ENCODE measurements around the gene CAVIN4. TPM values are rescaled to one million over a fixed set of nuclear protein-coding genes. Genes with fewer than 3 reads are reported as not detected.

Gene CAVIN4
- total and polyA plus RNA-seq, 9 of the 15 experiments (the other 6 are each of a cell fraction or from before 2014, with no cell fraction given): 0.06 to 0.29 (median 0.18) TPM

GRCh38 chr9:100579665-100580064 is 1.8 kb downstream of the CAVIN4 start:
- no peaks in the 10 kb centered on the region for H3K9me1 ChIP-seq (ENCODE audit: control insufficient read depth, insufficient read depth, low read length)
- no peaks in the 10 kb centered on the region for H3K9me3 ChIP-seq (replicated peaks; ENCODE audit: control insufficient read depth, insufficient read depth, low read depth, low read length)
- ChIA-PET CTCF (ENCODE audit: low intra/inter-chr PET ratio) (no interaction called here), POLR2A (no interaction called here)
- H3K27me3 ChIP-seq (ENCODE audit: control insufficient read depth in 2 of 2, insufficient read depth in 2 of 2, low read length in 2 of 2): peaks cover 0 to 8% of the 10 kb centered on the region in 2 experiments; a peak in 3 of 5 replicates
- no peaks in the 10 kb centered on the region for H3K79me2 ChIP-seq (ENCODE audit: control insufficient read depth, insufficient read depth, low read length)
- in situ Hi-C loops (cut with MboI): loop anchor here (25.0 kb wide), 2 partner anchors 242 to 542 kb away; no protein-coding TSS in a partner anchor
- H2AFZ ChIP-seq (ENCODE audit: low read depth, low read length): no peak overlapping the region
- no peak overlapping the region for H3K27ac ChIP-seq (ENCODE audit: extremely low read depth, low read depth, low read length)
- ATAC-seq (no peak), FAIRE-seq (peak; percentile 35), DNase-seq (ENCODE audit: extremely low read depth in 1 of 4, low spot score in 3 of 4) (no peak)
- WGBS (ENCODE audit: insufficient coverage, low coverage, missing lambda C conversion rate): 0% methylated on average over 2 of the region's 2 CpGs
- no peak overlapping the region for H3K4me2 ChIP-seq (ENCODE audit: insufficient read depth, low read length)
- no peak overlapping the region for H3K9ac ChIP-seq (ENCODE audit: insufficient read depth in 1 of 2, low read depth in 2 of 2, low read length in 2 of 2)
- TF ChIP-seq ZFP36 (IDR thresholded peaks at IDR 0.05; ENCODE audit: low read depth, low read length, partially characterized antibody): no peak
- TF ChIP-seq ZNF197 (CRISPR knock-in tag; IDR thresholded peaks at IDR 0.05; ENCODE audit: low read depth): no peak
- no peaks in the 10 kb centered on the region for H3K4me1 ChIP-seq (replicated peaks in 1 of 2; ENCODE audit: control insufficient read depth in 2 of 2, insufficient read depth in 2 of 2, low read length in 2 of 2)
- no peak overlapping the region for H3K4me3 ChIP-seq
- H3K36me3 ChIP-seq (ENCODE audit: control insufficient read depth, insufficient read depth, low read length): no peaks in the 10 kb centered on the region
- no peaks in the 10 kb centered on the region for H4K20me1 ChIP-seq (replicated peaks; ENCODE audit: control insufficient read depth, insufficient read depth, low read length)
- intact Hi-C loops (cut with micrococcal nuclease): no loop called here
- no TSS peak for BruUV-seq (replicated peaks)

GRCh38 chr9:100580257-100580656 is 2.4 kb downstream of the CAVIN4 start:
- Histone ChIP-seq H3K4me1 (replicated peaks in 1 of 2; ENCODE audit: control insufficient read depth in 2 of 2, insufficient read depth in 2 of 2, low read length in 2 of 2) (no peaks in the 10 kb centered on the region), H4K20me1 (replicated peaks; ENCODE audit: control insufficient read depth, insufficient read depth, low read length) (no peaks in the 10 kb centered on the region), H3K4me2 (ENCODE audit: insufficient read depth, low read length) (no peak overlapping the region), H3K4me3 (no peak overlapping the region), H3K27me3 (ENCODE audit: control insufficient read depth in 2 of 2, insufficient read depth in 2 of 2, low read length in 2 of 2) (peaks cover under 1 to 8% of the 10 kb centered on the region in 2 experiments; a peak in 4 of 5 replicates), H2AFZ (ENCODE audit: low read depth, low read length) (no peak overlapping the region), H3K79me2 (ENCODE audit: control insufficient read depth, insufficient read depth, low read length) (no peaks in the 10 kb centered on the region), H3K9ac (ENCODE audit: insufficient read depth in 1 of 2, low read depth in 2 of 2, low read length in 2 of 2) (no peak overlapping the region), H3K9me1 (ENCODE audit: control insufficient read depth, insufficient read depth, low read length) (no peaks in the 10 kb centered on the region), H3K9me3 (replicated peaks; ENCODE audit: control insufficient read depth, insufficient read depth, low read depth, low read length) (no peaks in the 10 kb centered on the region), H3K27ac (ENCODE audit: extremely low read depth, low read depth, low read length) (no peak overlapping the region), H3K36me3 (ENCODE audit: control insufficient read depth, insufficient read depth, low read length) (no peaks in the 10 kb centered on the region)
- ATAC-seq (no peak), FAIRE-seq (no peak), DNase-seq (ENCODE audit: extremely low read depth in 1 of 4, low spot score in 3 of 4) (no peak)
- ChIA-PET CTCF (ENCODE audit: low intra/inter-chr PET ratio) (no interaction called here), POLR2A (no interaction called here)
- in situ Hi-C loops (cut with MboI) (loop anchor here (25.0 kb wide), 2 partner anchors 243 to 543 kb away; no protein-coding TSS in a partner anchor), intact Hi-C loops (cut with micrococcal nuclease) (no loop called here)
- 7% methylated on average over 3 of the region's 3 CpGs for whole genome bisulfite sequencing (ENCODE audit: insufficient coverage, low coverage, missing lambda C conversion rate)
- BruUV-seq (replicated peaks): no TSS peak
- TF ChIP-seq PCBP2 (IDR thresholded peaks at IDR 0.05; ENCODE audit: low read depth, low read length, poor library complexity, severe bottlenecking) (no peak), SMAD2 (IDR thresholded peaks at IDR 0.05; ENCODE audit: low read depth, low read length) (no peak), GATA2 (CRISPR knock-in tag; IDR thresholded peaks at IDR 0.05) (no peak), ZNF282 (CRISPR knock-in tag; IDR thresholded peaks at IDR 0.05) (no peak), NR1H2 (CRISPR knock-in tag; IDR thresholded peaks at IDR 0.05) (no peak), L3MBTL2 (IDR thresholded peaks at IDR 0.05) (no peak), ZNF609 (CRISPR knock-in tag; IDR thresholded peaks at IDR 0.05; ENCODE audit: borderline replicate concordance) (no peak), ZNF584 (CRISPR knock-in tag; IDR thresholded peaks at IDR 0.05; ENCODE audit: low read depth) (no peak), ZNF551 (CRISPR knock-in tag; IDR thresholded peaks at IDR 0.05) (no peak), ZNF134 (CRISPR knock-in tag; conservative IDR thresholded peaks at IDR 0.05) (no peak), NFRKB (IDR thresholded peaks at IDR 0.05; ENCODE audit: low read depth) (no peak)
